Esophagus mucosa (tissue), 1 donor: ENCODE data around the gene PREX1. TPM values are rescaled to one million over a fixed set of nuclear protein-coding genes. Genes with fewer than 3 reads are reported as not detected.
"Not testable (repeated sequence)": the region's sequence is repeated elsewhere in the genome, so short reads cannot be mapped to it uniquely, and the experiment has no call there.

Experiments used
- ATAC-seq: fragments of 200-7000 bp; cut with Tn5 transposase; one replicate; pipeline ENCODE4 v1.9.1; 2020
- total RNA-seq: library from RNA; stranded (reverse); gene quantifications from one replicate; pipeline ENCODE4 v1.2.4, GENCODE V29; 2023
- donor health status: DM: yes; HTN: yes; CAD: no.

Gene PREX1
- total RNA-seq, 1 donor from 2014 or later = 2.7 TPM

DNA sequence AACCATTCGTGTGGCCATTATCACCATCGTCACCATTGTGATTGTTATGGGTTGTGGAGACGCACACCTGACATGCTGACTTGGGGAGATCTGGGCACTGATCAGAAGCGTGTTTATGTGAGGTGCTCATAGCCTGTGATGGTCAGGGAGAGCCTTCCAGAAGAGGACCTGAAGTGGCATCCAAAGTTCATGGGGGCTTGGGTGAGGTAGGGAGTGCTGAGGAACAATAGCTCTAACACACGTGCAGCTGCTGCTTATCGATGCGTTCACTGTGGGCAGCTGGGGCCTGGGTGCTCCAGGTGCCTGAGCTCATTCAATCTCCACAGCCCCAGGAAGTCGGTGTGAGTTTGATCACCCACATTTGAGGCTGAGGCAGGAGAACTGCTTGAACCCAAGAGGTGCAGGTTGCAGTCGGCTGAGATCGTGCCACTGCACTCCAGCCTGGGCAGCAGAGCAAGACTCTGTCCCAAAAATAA lies 227.3 kb downstream of the PREX1 start:
- ATAC-seq = no peak

DNA sequence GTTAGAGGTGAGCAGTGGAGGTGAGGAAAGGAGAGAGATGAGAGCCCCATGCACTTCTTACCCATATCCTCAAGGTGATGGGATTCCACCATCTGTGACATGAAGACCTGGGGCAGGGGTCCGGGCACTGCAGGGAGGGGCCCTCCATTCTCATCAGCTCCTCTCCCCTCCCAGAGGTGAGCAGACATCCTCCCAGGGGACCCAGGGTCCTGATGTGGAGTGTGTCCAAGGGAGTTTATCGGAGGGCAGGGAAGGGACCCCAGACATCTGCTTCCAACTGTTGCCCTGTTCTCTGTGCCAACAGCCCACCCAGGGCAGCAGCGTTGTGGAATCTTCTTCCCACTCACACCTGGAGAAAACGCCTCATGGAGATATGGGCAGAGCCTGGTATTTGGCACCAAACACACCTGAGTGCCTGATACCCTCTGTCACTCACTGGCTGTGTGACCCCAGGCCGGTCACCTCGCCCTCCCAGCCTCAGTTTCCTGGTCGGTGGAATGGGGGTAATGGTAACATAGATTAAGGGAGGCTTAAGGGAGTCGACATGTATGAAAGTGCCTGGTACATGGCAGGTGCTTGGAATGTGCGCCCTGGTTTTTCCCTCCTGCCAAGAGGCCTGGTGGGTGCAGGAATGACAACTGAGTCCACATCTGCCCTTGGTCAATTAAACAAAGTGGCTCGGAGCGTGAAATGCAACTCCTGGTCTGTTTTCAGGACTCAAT lies 227.9 kb downstream of the PREX1 start:
- ATAC-seq = no peak

GRCh38 chr20:48599106-48599747 lies 228.6 kb downstream of the PREX1 start:
- no peak for ATAC-seq

GRCh38 chr20:48598303-48598941 lies 229.4 kb downstream of the PREX1 start:
- not testable (repeated sequence) for ATAC-seq

DNA sequence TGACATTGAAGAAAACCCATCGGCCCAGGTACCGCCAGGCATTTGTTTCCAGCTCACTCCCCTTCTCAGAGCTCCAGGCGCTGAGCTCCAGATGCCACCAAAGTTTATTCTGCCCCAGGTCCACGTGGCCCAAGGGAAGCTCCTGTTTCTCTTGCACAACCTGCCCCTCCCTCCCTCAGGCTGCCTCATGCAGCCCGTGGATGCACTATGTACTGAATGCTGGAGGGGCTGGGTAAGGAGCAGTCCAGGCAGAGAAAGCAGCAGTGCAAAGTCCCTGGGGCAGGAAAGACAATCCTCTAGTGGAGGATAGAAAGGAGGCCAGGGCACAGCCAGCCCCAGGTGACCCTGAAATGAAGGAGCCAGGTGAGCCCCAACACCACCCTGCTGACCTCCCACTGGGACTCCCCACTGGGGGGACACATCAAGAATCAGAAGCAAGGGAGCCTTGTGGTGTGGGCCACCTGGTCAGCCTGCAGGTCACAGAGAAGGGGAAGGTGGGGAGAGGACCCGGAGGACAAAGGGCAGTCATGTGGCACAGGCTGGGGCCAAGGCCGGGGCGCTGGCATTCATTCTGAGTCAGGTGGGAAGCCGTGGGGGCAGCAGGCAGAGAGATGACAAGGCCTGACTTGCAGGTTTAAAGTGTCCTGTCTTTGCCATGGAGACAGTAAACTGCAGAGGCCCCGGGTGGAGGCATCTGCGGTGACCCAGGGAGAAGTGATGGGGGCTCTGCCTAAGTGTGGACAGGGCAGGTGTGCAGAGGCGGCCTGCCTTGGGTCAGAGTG lies 230.1 kb downstream of the PREX1 start:
- ATAC-seq = no peak

GRCh38 chr20:48596334-48596898 lies 231.4 kb downstream of the PREX1 start:
- ATAC-seq = no peak

- no peak for ATAC-seq
Measured at GRCh38 chr20:48595495-48596333, 232.1 kb downstream of the PREX1 start.

GRCh38 chr20:48594533-48594932 lies 233.3 kb downstream of the PREX1 start:
- no peak for ATAC-seq

DNA sequence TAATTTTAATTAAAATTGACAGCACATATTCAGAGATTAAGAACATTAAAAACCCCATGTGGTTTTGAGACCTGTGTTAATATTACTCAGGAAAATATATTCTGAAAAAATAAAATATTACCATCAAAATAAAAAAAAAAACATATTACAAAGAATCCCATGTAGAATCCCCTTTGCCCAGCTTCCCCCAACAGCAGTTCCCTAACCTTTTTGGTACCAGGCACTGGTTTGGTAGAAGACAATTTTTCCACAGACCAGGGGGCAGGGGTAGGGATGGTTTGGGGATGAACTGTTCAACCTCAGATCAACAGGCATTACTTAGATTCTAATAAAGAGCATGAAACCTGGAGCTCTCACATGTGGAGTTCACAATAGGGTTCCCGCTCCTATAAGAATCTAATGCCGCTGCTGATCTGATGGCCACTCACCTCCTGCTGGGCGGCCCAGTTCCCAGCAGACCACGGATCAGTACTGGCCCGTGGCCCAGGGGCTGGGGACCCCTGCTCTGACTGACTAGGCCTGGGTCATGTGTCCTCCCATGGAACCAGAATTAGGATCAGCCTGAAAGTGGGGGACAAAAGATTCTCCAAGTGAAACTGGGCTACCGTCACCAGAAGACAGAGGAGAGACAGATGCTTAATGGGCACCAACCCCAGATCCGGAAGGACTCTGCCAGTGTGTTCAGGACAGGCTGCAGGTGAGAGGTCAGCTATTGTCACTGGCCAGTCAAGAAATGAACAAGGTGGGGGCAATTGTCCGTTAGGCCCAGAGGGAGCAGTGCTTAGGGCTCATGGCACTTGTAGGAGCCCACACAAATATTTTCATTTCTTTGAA lies 235.5 kb downstream of the PREX1 start:
- no peak for ATAC-seq

DNA sequence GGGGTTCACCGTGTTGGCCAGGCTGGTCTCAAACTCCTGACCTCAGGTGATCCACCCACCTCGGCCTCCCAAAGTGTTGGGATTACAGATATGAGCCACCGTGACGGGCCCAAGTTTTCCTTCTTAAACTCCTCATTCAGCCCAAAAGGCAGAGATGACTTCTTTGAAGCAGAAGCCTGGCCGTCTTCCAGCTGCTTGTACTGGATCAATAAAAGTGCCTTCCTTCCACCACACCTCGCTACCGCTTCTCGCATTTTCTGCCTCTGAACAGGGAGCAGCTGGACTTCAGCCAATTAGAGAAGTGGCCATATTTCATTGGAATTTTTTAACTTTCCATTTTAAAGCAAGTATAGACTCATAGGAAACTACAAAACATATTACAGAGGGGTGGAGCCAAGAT lies 241.1 kb downstream of the PREX1 start:
- no peak for ATAC-seq

- ATAC-seq = no peak
Measured at GRCh38 chr20:48585061-48585870, 242.5 kb downstream of the PREX1 start.

DNA sequence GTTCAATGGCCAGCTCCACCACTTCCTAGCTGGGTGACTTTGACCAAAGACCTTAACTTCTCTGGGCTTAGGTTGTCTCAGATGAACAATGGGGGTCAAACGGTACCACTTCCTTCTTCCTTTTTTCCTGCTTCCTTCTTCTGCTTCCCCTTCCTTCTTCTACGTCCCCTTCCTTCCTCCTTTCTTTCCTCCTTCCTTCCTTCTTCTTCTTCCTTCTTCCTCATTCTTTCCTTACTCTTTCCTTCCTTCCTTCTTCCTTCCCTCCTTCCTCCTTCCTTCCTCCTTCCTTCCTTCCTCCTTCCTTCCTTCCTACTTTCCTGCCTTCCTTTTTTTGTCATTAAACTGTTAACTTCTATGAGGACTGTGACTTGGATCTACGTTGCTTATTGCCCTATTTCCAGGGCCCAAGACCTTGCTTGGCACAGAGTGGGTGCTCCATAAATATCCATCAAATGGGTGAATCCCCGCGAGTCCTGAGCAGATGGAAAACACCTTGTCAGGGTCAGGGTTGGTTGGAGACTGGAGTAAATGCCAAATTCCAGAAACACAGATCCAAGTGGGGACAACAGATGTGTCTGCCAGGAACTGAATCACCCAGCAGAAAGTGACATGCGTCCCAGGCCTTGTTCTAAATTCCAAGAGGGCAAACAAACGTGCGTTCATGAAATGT lies 243.3 kb downstream of the PREX1 start:
- no peak for ATAC-seq

GRCh38 chr20:48583801-48584200 lies 244.0 kb downstream of the PREX1 start:
- no peak for ATAC-seq

- no peak for ATAC-seq
Measured at GRCh38 chr20:48583171-48583570, 244.6 kb downstream of the PREX1 start.

DNA sequence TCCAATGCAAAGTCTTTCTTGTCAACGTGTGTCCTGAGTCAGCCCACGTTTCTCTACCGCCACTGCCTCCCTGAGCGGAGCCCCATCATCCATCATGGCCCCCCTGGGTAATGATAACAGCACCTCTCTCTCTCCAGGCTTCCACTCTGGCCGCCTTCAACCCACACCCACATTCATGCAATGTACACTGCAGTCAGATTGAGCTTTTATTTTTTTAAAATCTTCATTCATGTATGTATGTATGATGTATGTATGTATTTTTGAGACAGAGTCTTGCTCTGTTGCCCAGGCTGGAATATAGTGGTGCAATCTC lies 245.2 kb downstream of the PREX1 start:
- no peak for ATAC-seq

DNA sequence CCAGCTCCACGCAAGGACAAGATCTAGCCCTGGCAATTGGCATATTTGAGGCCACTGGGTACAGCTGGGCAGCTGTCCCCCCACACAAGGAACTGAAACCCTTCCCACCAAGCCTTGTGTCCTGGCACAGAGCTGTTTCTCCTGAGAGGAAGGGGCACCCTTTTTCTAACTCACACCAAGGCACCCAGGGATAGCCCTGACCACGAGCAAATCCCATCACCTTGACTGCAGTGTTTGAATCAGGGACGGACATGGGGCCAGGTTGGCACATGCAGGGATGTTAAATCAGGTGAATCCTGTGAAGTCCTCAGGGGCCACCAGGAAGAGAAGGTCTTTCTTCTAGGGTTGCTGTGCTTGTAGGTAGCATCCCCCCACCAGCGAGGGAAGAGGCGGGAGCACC lies 246.6 kb downstream of the PREX1 start:
- no peak for ATAC-seq

GRCh38 chr20:48578397-48579098 lies 249.3 kb downstream of the PREX1 start:
- ATAC-seq = no peak

- ATAC-seq = no peak
Measured at GRCh38 chr20:48577557-48577956, 250.2 kb downstream of the PREX1 start.

DNA sequence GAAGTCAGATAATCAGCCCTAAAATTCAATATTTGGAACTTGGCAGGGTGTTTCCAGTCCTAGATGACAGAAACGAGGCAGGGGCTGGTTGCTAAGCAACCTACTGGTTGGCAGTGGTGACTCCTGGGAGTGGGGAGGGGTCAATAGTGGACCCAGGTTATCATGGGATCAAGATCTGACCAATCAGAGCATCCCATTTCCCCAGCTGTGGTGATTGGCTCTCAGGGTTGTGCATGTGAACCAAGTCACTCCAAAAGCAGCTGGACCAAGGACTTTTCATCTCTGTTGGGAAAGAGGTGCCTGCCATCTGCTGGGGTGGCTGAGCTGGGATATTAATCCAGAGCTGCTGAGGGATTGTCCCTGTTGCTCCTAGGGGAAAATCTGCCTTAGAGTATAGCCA lies 253.4 kb downstream of the PREX1 start:
- ATAC-seq = no peak
